ENCODE measurements around the gene MISP. TPM values are rescaled to one million over a fixed set of nuclear protein-coding genes. Genes with fewer than 3 reads are reported as not detected.

MISP gene
- total RNA-seq, 1 donor from 2014 or later, result 1.1 TPM

GRCh38 chr19:708154-709143 lies 42.5 kb upstream of the MISP start, which contains the start of gene PALM:
Gene PALM, plus strand, starts transcription at chr19:708935. Its CDS starts 212 bp downstream, at chr19:709147.
- Mint-ChIP-seq H3K9me3 (ENCODE audit: low read depth) (no peaks in the 10 kb centered on the region), H3K27me3 (peaks cover 12% of the 10 kb centered on the region), H3K27ac (no peak within 1 kb of the TSS), H3K4me1 (ENCODE audit: low read depth) (peaks cover 2% of the 10 kb centered on the region), H3K4me3 (ENCODE audit: low read depth) (peak within 1 kb of the TSS; percentile 69), H3K36me3 (ENCODE audit: insufficient read depth) (peaks cover 3% of the 10 kb centered on the region)
- peak; percentile 40 for TF ChIP-seq CTCF (IDR thresholded peaks at IDR 0.05; ENCODE audit: unreplicated experiment)
- DNase-seq (ENCODE audit: low spot score, unreplicated experiment), result peak; percentile 52

DNA sequence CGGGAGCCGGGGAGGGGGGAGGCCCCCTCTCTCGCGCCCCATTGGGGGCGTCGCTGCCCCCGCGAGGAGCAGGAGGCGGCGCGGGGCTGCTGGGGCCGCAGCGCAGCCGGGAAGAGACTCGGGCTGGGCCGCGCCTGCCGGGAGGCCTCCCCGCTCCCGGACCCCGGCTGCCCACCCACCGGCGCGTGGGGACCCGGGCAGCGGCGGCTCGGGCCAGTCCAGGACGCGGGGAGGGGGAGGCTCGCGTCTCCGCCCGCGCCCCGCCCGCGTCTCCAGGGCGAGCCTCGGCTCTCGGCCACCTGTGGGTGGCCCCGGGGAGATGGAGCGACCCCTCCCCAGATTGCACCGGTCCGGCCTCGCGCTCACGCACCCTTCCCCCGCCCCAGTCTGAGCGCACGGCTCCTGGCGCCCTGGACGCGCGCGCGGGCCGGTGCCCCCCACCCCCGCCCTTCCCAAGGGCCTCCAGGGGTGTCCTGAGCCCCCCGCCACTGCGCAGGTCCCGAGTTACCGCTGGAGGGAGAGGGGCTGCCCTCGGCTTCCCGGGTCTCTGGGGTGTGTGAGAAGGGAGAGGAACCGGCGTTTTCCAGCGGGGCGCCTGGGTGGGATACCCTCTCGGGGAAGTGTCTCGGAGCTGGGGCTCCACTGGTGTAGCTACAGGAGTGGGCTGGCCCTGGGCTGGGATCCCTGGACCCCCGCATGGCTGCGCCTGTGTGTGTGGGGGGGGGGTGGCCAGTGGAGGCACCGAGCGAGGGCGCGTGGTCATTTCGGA lies 41.5 kb upstream of the MISP start:
- no peak for TF ChIP-seq CTCF (IDR thresholded peaks at IDR 0.05; ENCODE audit: unreplicated experiment)
- peaks cover 12% of the 10 kb centered on the region for H3K27me3 Mint-ChIP-seq
- peak overlapping the region; percentile 69 for H3K4me3 Mint-ChIP-seq (ENCODE audit: low read depth)
- no peak for DNase-seq (ENCODE audit: low spot score, unreplicated experiment)
- H3K9me3 Mint-ChIP-seq (ENCODE audit: low read depth), result no peaks in the 10 kb centered on the region
- no peak overlapping the region for H3K27ac Mint-ChIP-seq
- peaks cover 2% of the 10 kb centered on the region for H3K4me1 Mint-ChIP-seq (ENCODE audit: low read depth)
- H3K36me3 Mint-ChIP-seq (ENCODE audit: insufficient read depth), result peaks cover 3% of the 10 kb centered on the region

GRCh38 chr19:709965-710571 lies 40.8 kb upstream of the MISP start:
- H3K27ac Mint-ChIP-seq, result no peak overlapping the region
- TF ChIP-seq CTCF (IDR thresholded peaks at IDR 0.05; ENCODE audit: unreplicated experiment), result no peak
- DNase-seq (ENCODE audit: low spot score, unreplicated experiment), result no peak

DNA sequence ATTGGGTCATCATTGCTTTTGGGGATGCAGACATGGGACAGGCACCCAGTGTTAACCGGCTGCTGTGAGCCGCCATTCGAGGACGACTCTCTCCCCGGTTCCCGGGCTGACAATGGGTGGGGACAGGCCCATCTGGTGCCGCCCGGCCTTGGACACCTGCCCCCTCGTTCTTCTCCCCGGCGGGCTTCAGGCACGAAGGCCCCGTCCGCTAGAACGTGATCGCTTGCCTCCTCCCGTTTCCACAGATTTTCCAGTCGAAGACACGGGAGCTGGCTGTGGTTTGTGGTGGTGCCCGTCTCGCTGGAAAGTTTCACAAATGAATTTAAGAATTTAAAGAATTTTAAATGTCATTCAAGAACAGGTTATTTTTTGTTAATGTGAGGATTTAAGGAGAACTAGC lies 40.1 kb upstream of the MISP start:
- Mint-ChIP-seq H3K36me3 (ENCODE audit: insufficient read depth) (peaks cover 7% of the 10 kb centered on the region), H3K4me1 (ENCODE audit: low read depth) (peaks cover 2% of the 10 kb centered on the region), H3K27me3 (peaks cover 5% of the 10 kb centered on the region), H3K4me3 (ENCODE audit: low read depth) (peak overlapping the region; percentile 64), H3K9me3 (ENCODE audit: low read depth) (peaks cover 3% of the 10 kb centered on the region), H3K27ac (peak overlapping the region; percentile 45)
- DNase-seq (ENCODE audit: low spot score, unreplicated experiment), result no peak
- no peak for TF ChIP-seq CTCF (IDR thresholded peaks at IDR 0.05; ENCODE audit: unreplicated experiment)

More at GRCh38 chr19:709965-710571, 40.8 kb upstream of the MISP start:
- Mint-ChIP-seq H3K4me1 (ENCODE audit: low read depth) (peaks cover 2% of the 10 kb centered on the region), H3K27me3 (peaks cover 8% of the 10 kb centered on the region), H3K9me3 (ENCODE audit: low read depth) (no peaks in the 10 kb centered on the region), H3K4me3 (ENCODE audit: low read depth) (no peak overlapping the region), H3K36me3 (ENCODE audit: insufficient read depth) (peaks cover 3% of the 10 kb centered on the region)

GRCh38 chr19:711254-711653 lies 39.7 kb upstream of the MISP start:
- peaks cover 2% of the 10 kb centered on the region for H3K4me1 Mint-ChIP-seq (ENCODE audit: low read depth)
- DNase-seq (ENCODE audit: low spot score, unreplicated experiment), result no peak
- peaks cover 3% of the 10 kb centered on the region for H3K9me3 Mint-ChIP-seq (ENCODE audit: low read depth)
- no peak for TF ChIP-seq CTCF (IDR thresholded peaks at IDR 0.05; ENCODE audit: unreplicated experiment)
- H3K27ac Mint-ChIP-seq, result peak overlapping the region; percentile 45
- H3K27me3 Mint-ChIP-seq, result peaks cover 4% of the 10 kb centered on the region
- H3K36me3 Mint-ChIP-seq (ENCODE audit: insufficient read depth), result peaks cover 7% of the 10 kb centered on the region
- H3K4me3 Mint-ChIP-seq (ENCODE audit: low read depth), result peak overlapping the region; percentile 64
